ENCODE data around the gene TMEM208.

The TMEM208 gene

GRCh38 chr16:67198238-67198734 lies 28.6 kb upstream of the TMEM208 start:
- peaks cover 51% of the 10 kb centered on the region for H3K36me3 Mint-ChIP-seq (ENCODE audit: low read depth)
- no peak overlapping the region for H3K27ac Mint-ChIP-seq
- no peaks in the 10 kb centered on the region for H3K9me3 Mint-ChIP-seq
- H3K4me3 Mint-ChIP-seq: no peak overlapping the region
- peaks cover 13% of the 10 kb centered on the region for H3K4me1 Mint-ChIP-seq (ENCODE audit: low read depth)
- no peak for DNase-seq (ENCODE audit: low spot score)
- no peaks in the 10 kb centered on the region for H3K27me3 Mint-ChIP-seq (ENCODE audit: low read depth)

- Mint-ChIP-seq H3K36me3 (ENCODE audit: low read depth) (peaks cover 46% of the 10 kb centered on the region), H3K27ac (no peak within 1 kb of the TSS), H3K9me3 (no peaks in the 10 kb centered on the region), H3K4me3 (no peak within 1 kb of the TSS), H3K4me1 (ENCODE audit: low read depth) (peaks cover 4% of the 10 kb centered on the region), H3K27me3 (ENCODE audit: low read depth) (no peaks in the 10 kb centered on the region)
- no peak for DNase-seq (ENCODE audit: low spot score)
These were observed 27.7 kb upstream of the TMEM208 start, which contains the start of gene ELMO3 for GRCh38 chr16:67199011-67199807. Gene ELMO3, plus strand, starts transcription at chr16:67199131. Its CDS starts 196 bp downstream, at chr16:67199327.

- H3K9me3 Mint-ChIP-seq: no peaks in the 10 kb centered on the region
- no peak overlapping the region for H3K4me3 Mint-ChIP-seq
- no peak for DNase-seq (ENCODE audit: low spot score)
- H3K4me1 Mint-ChIP-seq (ENCODE audit: low read depth): peaks cover 4% of the 10 kb centered on the region
- H3K27me3 Mint-ChIP-seq (ENCODE audit: low read depth): no peaks in the 10 kb centered on the region
- no peak overlapping the region for H3K27ac Mint-ChIP-seq
- peaks cover 42% of the 10 kb centered on the region for H3K36me3 Mint-ChIP-seq (ENCODE audit: low read depth)
These were observed 27.1 kb upstream of the TMEM208 start for GRCh38 chr16:67199808-67200198.

- peaks cover 4% of the 10 kb centered on the region for H3K4me1 Mint-ChIP-seq (ENCODE audit: low read depth)
- no peak for DNase-seq (ENCODE audit: low spot score)
These were observed 26.4 kb upstream of the TMEM208 start for GRCh38 chr16:67200491-67200890.

GRCh38 chr16:67201411-67202345 lies 25.3 kb upstream of the TMEM208 start:
- no peak for DNase-seq (ENCODE audit: low spot score)
- Mint-ChIP-seq H3K4me1 (ENCODE audit: low read depth) (no peaks in the 10 kb centered on the region), H3K27ac (no peak overlapping the region), H3K9me3 (no peaks in the 10 kb centered on the region), H3K36me3 (ENCODE audit: low read depth) (peaks cover 23% of the 10 kb centered on the region), H3K4me3 (no peak overlapping the region), H3K27me3 (ENCODE audit: low read depth) (no peaks in the 10 kb centered on the region)

More at GRCh38 chr16:67200491-67200890, 26.4 kb upstream of the TMEM208 start:
- Mint-ChIP-seq H3K9me3 (no peaks in the 10 kb centered on the region), H3K27me3 (ENCODE audit: low read depth) (no peaks in the 10 kb centered on the region), H3K36me3 (ENCODE audit: low read depth) (peaks cover 35% of the 10 kb centered on the region), H3K27ac (no peak overlapping the region), H3K4me3 (no peak overlapping the region)

GRCh38 chr16:67202426-67202825 lies 24.5 kb upstream of the TMEM208 start:
- H3K4me1 Mint-ChIP-seq (ENCODE audit: low read depth): no peaks in the 10 kb centered on the region
- H3K9me3 Mint-ChIP-seq: no peaks in the 10 kb centered on the region
- no peak overlapping the region for H3K27ac Mint-ChIP-seq
- no peak for DNase-seq (ENCODE audit: low spot score)
- H3K4me3 Mint-ChIP-seq: no peak overlapping the region
- no peaks in the 10 kb centered on the region for H3K27me3 Mint-ChIP-seq (ENCODE audit: low read depth)
- H3K36me3 Mint-ChIP-seq (ENCODE audit: low read depth): peaks cover 19% of the 10 kb centered on the region

GRCh38 chr16:67202956-67203493 lies 23.9 kb upstream of the TMEM208 start:
- Mint-ChIP-seq H3K27me3 (ENCODE audit: low read depth) (no peaks in the 10 kb centered on the region), H3K27ac (no peak overlapping the region), H3K4me3 (no peak overlapping the region), H3K4me1 (ENCODE audit: low read depth) (no peaks in the 10 kb centered on the region), H3K9me3 (no peaks in the 10 kb centered on the region), H3K36me3 (ENCODE audit: low read depth) (peaks cover 15% of the 10 kb centered on the region)
- no peak for DNase-seq (ENCODE audit: low spot score)

GRCh38 chr16:67204076-67204475 lies 22.9 kb upstream of the TMEM208 start:
- H3K27ac Mint-ChIP-seq: no peak overlapping the region
- no peak overlapping the region for H3K4me3 Mint-ChIP-seq
- H3K9me3 Mint-ChIP-seq: no peaks in the 10 kb centered on the region
- H3K36me3 Mint-ChIP-seq (ENCODE audit: low read depth): peaks cover 9% of the 10 kb centered on the region
- DNase-seq (ENCODE audit: low spot score): no peak
- no peaks in the 10 kb centered on the region for H3K27me3 Mint-ChIP-seq (ENCODE audit: low read depth)
- H3K4me1 Mint-ChIP-seq (ENCODE audit: low read depth): no peaks in the 10 kb centered on the region

GRCh38 chr16:67206129-67206837 lies 20.6 kb upstream of the TMEM208 start:
- DNase-seq (ENCODE audit: low spot score): no peak
- Mint-ChIP-seq H3K36me3 (ENCODE audit: low read depth) (peaks cover 4% of the 10 kb centered on the region), H3K27ac (no peak overlapping the region), H3K27me3 (ENCODE audit: low read depth) (no peaks in the 10 kb centered on the region), H3K4me3 (no peak overlapping the region), H3K4me1 (ENCODE audit: low read depth) (no peaks in the 10 kb centered on the region), H3K9me3 (no peaks in the 10 kb centered on the region)

- no peaks in the 10 kb centered on the region for H3K27me3 Mint-ChIP-seq (ENCODE audit: low read depth)
- DNase-seq (ENCODE audit: low spot score): no peak
- H3K4me1 Mint-ChIP-seq (ENCODE audit: low read depth): no peaks in the 10 kb centered on the region
- no peak overlapping the region for H3K27ac Mint-ChIP-seq
- H3K4me3 Mint-ChIP-seq: no peak overlapping the region
- no peaks in the 10 kb centered on the region for H3K9me3 Mint-ChIP-seq
- H3K36me3 Mint-ChIP-seq (ENCODE audit: low read depth): peaks cover 4% of the 10 kb centered on the region
These were observed 20.1 kb upstream of the TMEM208 start for GRCh38 chr16:67206838-67207248.

- no peak overlapping the region for H3K4me3 Mint-ChIP-seq
- peaks cover 4% of the 10 kb centered on the region for H3K36me3 Mint-ChIP-seq (ENCODE audit: low read depth)
- H3K9me3 Mint-ChIP-seq: no peaks in the 10 kb centered on the region
- DNase-seq (ENCODE audit: low spot score): no peak
- H3K4me1 Mint-ChIP-seq (ENCODE audit: low read depth): no peaks in the 10 kb centered on the region
- H3K27me3 Mint-ChIP-seq (ENCODE audit: low read depth): no peaks in the 10 kb centered on the region
- no peak overlapping the region for H3K27ac Mint-ChIP-seq
These were observed 19.5 kb upstream of the TMEM208 start for GRCh38 chr16:67207249-67208091.

- H3K4me1 Mint-ChIP-seq (ENCODE audit: low read depth): no peaks in the 10 kb centered on the region
- no peaks in the 10 kb centered on the region for H3K9me3 Mint-ChIP-seq
- no peak for DNase-seq (ENCODE audit: low spot score)
- H3K4me3 Mint-ChIP-seq: no peak overlapping the region
- no peaks in the 10 kb centered on the region for H3K27me3 Mint-ChIP-seq (ENCODE audit: low read depth)
- H3K27ac Mint-ChIP-seq: no peak overlapping the region
- H3K36me3 Mint-ChIP-seq (ENCODE audit: low read depth): peaks cover 4% of the 10 kb centered on the region
These were observed 18.6 kb upstream of the TMEM208 start for GRCh38 chr16:67208154-67208896.

Data from T-helper 2 cell treated with Interferon-gamma antibody and Interleukin-4, amounts not matched to agents 5 μg/mL and 100 μg/mL, for 36 hours (primary cell).